SU-DHL-6 (cell line): ENCODE results near the gene GNAI2.

Experiments used
- CTCF ChIP-seq: fragments of 200-600 bp; sonication (generic); IDR thresholded peaks from one replicate; pipeline ENCODE4 v1.5.1; 2017; ENCODE audit warnings: antibody characterized with exemption, mild to moderate bottlenecking, low read length, moderate library complexity; ENCODE audit not compliant: insufficient read depth, poor library complexity, severe bottlenecking
- EZH2phosphoT487 ChIP-seq: fragments of 200-600 bp; sonication (generic), shearing (Covaris generic); conservative IDR thresholded peaks from 2 replicates; pipeline ENCODE4 v1.6.1; 2018; ENCODE audit warnings: mild to moderate bottlenecking, antibody characterized with exemption, low read length, moderate library complexity, mixed read lengths

- TF ChIP-seq CTCF (peak; percentile 64), EZH2phosphoT487 (no peak)
Measured at GRCh38 chr3:50227390-50228183, 8.4 kb upstream of the GNAI2 start.
